Daoy (cell line): ENCODE results near the gene NAT9. TPM values are rescaled to one million over a fixed set of nuclear protein-coding genes. Genes with fewer than 3 reads are reported as not detected.

Experiments used
- DNase-seq: peaks from one replicate; pipeline ENCODE4 v3.0.0-alpha.2; 2015; ENCODE audit warnings: low read depth
- total RNA-seq: library from RNA; depleted of rRNA; stranded (reverse); fragments of >200 nt; shearing (Covaris generic); gene quantifications from 2 replicates; pipeline ENCODE4 v1.2.3, GENCODE V29; 2014; rRNA removed

NAT9 gene
- total RNA-seq, 1 experiment from 2014 or later, result 31.1 TPM

DNA sequence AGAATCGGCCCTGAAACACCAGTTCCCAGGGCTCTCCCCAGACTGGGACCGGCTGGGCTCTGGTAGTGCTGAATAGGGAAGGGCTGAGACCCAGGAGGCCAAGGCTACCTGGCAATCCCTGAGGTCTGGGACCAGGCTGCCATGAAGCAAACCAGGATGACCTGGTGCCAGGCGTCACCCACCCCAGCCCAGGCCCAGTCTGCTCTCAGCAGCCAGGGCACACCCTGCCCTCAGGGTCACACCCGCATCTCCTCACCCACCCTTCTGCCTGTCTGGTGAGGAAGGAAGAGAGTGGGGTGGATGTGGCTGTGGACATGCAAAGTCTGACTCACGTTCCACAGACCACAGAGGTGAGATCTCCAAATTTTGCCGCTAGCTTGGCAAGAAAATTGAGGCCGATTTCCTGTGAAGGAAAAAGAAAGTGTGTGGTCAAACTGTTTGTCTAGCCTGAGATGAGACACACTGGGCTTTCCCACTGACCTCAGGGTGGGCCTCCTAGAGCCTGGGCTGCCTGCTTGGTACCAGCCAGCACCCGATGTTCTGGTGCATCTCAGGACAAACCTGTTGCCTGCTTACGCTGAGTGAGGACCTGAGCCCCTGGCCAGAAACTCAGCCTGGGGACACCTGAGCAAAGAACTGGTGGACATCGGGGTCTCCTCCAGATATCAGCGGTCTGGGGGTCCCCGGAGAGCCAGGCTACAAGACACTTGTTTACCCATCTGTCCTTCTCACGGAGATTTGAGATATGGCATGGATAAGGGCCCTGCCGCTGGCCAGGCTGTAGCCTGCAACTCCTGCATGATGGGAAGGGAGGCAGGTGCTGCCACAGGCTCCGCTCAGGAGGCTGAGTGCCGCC lies 45.4 kb downstream of the NAT9 start:
- DNase-seq, result no peak

GRCh38 chr17:74729866-74730265 lies 46.3 kb downstream of the NAT9 start:
- no peak for DNase-seq

DNA sequence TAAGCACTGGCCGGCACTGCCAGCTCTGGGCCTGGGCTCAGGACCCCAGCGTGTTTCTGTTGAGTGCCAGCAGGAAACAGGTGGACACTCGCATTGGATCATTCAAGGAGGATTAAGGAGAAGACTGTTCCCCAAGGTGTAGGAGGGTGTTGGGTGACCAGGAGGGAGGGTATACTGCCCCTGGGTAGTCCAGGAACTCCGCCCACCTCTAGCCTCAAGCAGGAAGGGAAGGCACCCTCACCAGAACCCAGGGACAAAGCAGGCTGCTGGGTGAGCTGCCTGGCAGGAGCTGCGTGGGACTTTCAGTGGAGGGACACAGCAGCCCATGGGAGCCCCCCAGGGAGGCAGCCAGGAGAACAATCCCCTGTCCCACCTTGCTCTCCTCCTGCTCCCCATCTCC lies 46.8 kb downstream of the NAT9 start:
- no peak for DNase-seq

DNA sequence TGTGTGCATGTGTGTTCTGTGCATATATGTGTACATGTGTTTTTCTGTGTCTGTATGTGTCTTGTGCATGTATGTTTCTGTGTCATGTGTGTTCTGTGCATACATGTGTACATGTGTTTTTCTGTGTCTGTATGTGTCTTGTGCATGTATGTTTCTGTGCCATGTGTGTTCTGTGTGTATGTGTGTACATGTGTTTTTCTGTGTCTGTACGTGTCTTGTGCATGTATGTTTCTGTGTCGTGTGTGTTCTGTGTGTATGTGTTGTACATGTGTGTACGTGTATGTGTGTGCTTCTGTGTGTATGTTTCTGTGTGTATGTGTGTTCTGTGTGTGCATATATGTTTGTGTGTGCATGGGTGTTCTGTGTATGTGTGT lies 47.5 kb downstream of the NAT9 start:
- DNase-seq, result no peak

GRCh38 chr17:74728033-74728701 lies 48.0 kb downstream of the NAT9 start:
- no peak for DNase-seq

DNA sequence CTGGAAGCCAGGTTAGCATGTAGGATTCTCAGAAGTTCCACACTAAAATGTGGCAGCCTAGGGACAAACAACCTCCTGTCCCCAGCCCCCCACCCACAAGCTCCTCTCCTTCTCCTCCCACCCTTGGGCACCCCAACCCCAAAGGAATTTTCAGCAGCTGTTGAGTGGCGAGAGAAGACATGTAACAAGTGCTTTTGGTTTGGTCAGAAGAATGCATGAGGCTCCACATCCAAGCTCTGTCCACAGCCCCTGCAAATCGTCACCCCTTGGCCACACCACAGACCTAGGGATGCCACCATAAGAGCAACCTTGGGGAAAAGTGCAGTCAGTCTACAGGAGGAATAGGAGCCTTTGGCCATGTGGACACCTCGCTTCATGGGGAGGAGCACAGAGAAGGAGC lies 51.0 kb downstream of the NAT9 start:
- DNase-seq, result no peak

DNA sequence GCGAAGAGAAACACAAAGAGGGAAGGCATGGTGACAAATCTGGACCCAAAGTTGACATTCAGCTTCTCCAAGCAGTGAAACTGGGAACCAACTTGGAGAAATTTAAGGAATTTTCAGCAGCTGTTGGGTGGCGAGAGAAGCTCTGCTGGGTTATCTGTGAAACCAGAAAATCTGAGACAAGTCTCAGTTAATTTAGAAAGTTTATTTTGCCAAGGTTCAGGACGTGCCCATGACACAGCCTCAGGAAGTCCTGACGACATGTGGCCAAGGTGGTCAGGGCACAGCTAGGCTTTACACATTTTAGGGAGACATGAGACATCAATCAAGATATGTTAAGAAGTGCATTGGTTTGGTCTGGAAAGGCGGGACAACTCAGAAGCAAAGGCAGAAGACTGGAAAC lies 52.3 kb downstream of the NAT9 start:
- no peak for DNase-seq

DNA sequence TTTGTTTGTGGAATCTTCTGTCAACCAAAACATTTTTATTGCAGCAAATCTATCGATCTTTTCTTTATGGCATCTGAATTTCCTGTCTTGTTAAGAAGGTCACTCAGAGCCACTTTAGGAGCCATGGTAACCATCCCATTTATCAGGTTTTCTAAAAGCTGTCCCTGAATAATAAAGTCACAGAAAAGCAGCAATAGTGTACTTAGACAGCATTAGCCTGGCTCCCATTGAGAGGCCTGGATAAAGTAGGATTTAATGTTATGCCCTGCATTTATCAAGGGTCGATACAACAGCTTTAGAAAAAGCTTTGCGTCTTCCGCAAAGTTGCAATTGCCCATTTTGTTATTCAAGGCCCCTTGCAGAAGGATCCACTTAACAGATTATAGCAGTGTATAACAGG lies 53.4 kb downstream of the NAT9 start:
- DNase-seq, result no peak

Other genes with a start within 250 kb of the NAT9 start
- gene CD300LB, start 244.9 kb downstream of the NAT9 start, total RNA-seq, result not detected in 2 replicates
- gene CD300C, start 230.2 kb downstream of the NAT9 start, total RNA-seq, result 1.2 TPM in 1 of 2 replicates, not detected in the other
- gene CD300H, start 208.8 kb downstream of the NAT9 start, total RNA-seq, result not detected in 2 replicates
- gene CD300LD, start 184.1 kb downstream of the NAT9 start, total RNA-seq, result not detected in 2 replicates
- not detected in 2 replicates for gene CD300E, start 152.6 kb downstream of the NAT9 start, total RNA-seq
- gene CD300LF, start 63.4 kb downstream of the NAT9 start, total RNA-seq, result not detected in 2 replicates
- gene RAB37, start 39.1 kb downstream of the NAT9 start, total RNA-seq, result not detected in 2 replicates
- gene NHERF1, start 27.7 kb downstream of the NAT9 start, total RNA-seq, result 38.1 and 44.8 TPM in 2 replicates
- not detected in 2 replicates for gene GRIN2C, start 83.5 kb upstream of the NAT9 start, total RNA-seq
- gene FDXR, start 96.6 kb upstream of the NAT9 start, total RNA-seq, result 8.2 and 13.1 TPM in 2 replicates
- gene FADS6, start 117.3 kb upstream of the NAT9 start, total RNA-seq, result not detected in 2 replicates
- gene USH1G, start 146.9 kb upstream of the NAT9 start, total RNA-seq, result not detected in 2 replicates
- not detected in 2 replicates for gene OTOP2, start 147.9 kb upstream of the NAT9 start, total RNA-seq
- not detected in 2 replicates for gene OTOP3, start 159.6 kb upstream of the NAT9 start, total RNA-seq
- 0.11 and 0.45 TPM in 2 replicates for gene HID1, start 196.4 kb upstream of the NAT9 start, total RNA-seq
- 9.2 and 11.5 TPM in 2 replicates for gene CDR2L, start 211.3 kb upstream of the NAT9 start, total RNA-seq
- 155 and 172 TPM in 2 replicates for gene MRPL58, start 236.3 kb upstream of the NAT9 start, total RNA-seq